GM21381 (cell line): Measurements from ENCODE around the gene NTSR1.

Experiments used
- ATAC-seq: cut with Tn5 transposase; IDR thresholded peaks from one replicate; pipeline ENCODE4 v1.9.1; 2021; ENCODE audit warnings: mild to moderate bottlenecking, moderate library complexity; ENCODE audit not compliant: unreplicated experiment

NTSR1 gene

DNA sequence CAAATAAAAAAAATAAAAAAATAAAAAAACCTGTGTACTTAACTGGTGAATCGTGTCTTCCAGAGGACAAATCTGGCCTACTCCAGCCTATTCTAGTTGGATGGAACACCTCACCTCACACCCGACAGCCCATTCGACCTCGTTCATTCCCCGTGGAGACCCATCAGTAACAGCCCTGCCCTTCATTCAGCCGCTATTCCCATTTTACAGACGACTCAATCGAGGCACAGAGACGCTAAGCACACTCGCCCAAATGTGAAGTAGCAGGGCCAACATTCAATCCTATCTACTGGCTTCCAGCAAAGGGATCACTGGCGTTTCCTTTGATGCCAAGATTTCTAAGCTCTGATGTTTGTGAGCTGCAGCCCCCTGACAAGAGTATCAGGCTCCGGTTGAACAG, 1.8 kb upstream of the NTSR1 start:
- ATAC-seq = no peak

DNA sequence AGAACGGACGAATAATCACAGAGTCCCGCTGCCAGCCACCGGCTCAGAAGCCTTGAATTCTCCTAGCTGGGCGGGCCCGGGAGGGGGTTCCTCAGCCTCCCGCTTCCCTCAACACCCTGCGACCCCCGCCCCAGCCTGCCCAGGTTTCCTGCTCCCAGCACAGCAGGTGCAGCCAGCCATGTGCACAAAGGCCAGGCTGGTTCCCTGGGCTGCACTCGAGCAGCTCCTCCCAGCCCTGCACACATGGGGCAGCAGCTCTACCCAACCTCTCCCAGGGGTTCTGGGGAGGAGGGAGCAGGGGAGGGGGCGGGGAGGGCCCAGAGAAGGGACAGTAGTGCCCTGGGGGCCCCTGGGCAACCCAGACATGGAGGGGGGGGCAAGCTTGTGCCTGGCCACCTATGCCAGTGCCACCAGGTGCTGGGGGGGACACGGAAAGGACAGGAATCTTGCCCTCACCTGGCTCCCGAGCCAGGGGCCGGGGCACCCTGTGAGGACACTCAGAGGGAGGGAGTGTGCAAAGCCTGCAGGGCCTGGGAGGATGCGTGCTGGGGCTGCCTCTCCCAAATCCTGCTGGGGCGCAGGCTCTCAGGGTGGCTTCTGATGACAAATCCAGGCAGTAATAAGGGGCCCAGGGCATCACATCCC, 1.2 kb upstream of the NTSR1 start:
- no peak for ATAC-seq

DNA sequence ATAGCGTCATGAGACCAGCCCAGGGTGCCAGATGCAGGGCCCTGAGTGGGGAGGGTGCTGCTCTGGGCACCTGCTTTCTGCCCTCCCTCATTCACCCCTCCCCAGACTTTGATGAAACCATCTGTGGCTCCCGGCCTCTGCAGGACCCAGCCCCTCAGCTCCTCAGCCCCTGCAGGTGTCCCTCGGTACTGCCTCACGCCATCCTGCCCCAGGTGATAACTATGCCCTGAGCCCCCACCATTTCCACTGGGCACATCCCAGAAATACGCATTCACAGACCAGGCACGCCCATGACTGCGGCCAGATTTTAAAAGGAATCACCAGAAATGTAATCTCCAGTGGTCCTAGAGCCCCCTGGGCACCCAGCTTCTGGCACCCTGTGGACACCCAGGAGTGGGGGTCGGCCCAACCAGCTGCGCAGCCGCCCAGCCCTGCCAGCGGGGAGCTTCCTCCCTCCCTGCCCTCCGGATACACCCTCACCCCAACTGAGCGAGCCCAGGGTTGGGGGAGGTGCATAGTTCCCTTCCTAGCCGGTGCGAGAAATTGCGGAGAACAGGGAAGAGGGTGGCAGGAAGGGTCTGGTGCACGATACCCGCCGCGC, 615 bp upstream of the NTSR1 start:
- no peak for ATAC-seq

DNA sequence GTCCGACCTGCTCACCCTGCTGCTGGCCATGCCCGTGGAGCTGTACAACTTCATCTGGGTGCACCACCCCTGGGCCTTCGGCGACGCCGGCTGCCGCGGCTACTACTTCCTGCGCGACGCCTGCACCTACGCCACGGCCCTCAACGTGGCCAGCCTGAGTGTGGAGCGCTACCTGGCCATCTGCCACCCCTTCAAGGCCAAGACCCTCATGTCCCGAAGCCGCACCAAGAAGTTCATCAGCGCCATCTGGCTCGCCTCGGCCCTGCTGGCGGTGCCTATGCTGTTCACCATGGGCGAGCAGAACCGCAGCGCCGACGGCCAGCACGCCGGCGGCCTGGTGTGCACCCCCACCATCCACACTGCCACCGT, 885 bp downstream of the NTSR1 start:
- ATAC-seq = no peak

DNA sequence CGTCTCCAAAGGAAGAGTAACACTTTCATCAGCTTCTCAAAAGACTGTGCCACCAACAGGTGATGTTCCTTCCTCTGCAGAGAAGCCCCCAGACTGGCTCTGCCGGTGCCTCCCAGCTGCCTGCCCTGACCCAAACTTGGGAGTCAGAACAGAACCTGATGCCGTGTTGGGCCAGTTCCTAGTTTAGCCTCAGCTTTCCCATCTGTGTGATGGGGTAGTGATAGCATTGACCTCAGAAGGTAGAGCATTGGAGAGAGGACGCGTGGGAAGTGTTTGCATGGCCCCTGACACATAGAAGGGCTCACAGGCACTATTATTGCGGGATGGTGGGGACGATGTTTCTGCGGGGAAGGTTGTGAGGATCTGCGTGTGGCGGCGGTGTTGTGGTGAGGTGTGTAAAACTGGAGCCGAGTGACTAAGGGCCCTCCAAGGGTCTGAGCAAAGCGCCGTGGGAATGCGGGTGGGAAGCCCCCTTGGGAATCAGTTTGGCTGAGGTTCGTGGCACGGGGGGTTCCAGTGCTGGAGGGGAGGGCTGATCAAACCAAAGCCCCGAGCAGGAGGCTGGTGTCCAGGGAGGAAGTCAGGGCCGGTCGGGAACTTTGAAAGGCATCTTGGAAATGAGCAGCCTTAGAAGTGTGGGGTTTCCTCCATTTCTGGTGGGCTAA, 1.7 kb downstream of the NTSR1 start:
- ATAC-seq = no peak

DNA sequence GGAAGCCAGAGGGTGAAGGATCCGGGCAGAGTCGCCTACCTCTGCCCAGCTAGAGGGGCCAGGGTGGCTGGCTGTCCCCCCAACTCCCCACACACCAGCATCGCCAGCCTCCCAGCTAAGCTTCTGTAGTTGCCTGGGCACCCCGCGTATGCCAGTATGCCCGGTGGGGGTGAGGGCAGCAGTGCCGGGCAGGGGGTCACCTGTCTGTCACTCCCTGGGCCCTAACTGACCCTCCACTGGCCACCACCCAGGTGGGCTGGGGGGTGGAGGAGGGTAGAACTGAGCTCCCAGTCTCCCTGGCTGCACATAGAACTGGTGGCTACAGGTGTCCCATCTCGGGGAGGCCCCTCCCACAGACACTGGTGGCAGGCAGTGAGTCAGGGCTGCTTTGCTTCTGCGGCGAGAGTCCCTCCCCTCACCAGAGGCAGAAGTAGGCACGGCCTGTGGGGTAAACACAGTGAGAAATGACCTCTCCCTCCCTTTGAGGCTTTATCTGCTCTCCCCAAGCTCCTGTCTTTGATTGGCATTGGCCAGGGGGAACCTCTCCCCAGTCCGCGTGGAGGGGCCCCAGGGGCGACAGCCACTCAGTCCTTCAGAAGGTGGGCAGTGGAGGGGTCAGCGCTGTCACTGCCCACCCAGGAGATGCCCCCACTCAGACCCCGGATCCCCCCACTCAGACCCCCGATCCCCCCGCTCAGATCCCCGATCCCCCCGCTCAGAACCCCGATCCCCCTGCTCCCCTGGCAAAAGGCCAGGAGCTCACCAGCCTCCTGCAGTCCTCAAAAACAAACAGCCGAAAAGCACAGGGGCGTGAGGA, 2.5 kb downstream of the NTSR1 start:
- ATAC-seq = no peak

DNA sequence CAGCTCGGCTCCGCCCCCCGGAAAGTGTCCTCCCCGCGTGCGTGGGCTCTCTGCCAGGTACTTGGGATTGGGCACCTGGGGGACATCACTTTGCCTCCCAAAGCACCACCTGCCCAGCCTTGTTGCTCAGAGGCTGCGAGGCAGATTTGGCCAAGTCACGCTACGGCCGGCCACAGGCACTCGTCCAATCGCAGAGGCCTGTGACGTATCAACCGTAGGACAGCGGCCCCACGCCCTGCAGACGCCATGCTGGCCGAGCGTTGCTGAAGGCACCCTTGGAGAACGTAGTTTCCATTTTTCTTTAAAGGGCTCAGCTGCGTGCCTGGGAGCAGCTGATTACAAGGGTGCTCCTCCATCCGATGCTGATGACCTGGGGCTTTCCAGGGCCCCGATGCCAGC, 3.1 kb downstream of the NTSR1 start:
- ATAC-seq = no peak

DNA sequence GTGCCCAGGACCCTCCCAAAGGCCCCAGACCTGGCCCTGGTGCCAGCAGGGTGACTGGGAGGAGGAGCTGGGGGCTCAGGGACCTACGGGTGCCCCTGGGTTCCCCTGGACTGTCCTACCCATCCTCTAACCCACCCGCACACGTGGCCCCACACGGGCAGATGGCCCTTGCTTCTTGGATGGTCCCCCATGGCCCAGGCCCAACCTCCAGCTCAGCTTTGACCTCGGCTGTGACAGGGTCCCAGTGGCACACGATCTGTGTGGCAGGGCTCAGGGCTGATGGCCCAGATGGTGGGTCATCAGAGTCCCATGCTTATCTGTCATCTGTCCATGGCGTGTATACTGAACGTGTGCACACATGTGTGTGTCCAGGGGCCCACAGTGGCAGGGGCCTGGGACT, 4.0 kb downstream of the NTSR1 start:
- no peak for ATAC-seq

DNA sequence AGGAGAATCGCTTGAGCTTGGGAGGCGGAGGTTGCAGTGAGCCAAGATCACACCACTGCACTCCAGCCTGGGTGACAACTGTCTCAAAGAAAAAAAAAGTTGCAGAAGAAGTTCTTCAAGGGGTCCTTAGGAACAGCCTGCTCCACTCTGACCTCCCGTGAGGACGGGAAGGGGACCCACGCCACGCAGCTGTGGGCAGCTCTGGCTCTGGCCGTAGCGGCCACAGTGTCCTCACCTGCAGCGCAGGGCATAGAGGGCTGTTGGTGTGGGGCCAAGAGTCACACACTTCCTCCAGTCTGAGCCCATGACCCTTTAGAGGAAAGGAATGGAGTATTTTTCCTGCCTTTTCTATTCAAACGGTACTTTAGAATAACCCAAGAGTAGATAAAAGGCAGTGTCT, 5.4 kb downstream of the NTSR1 start:
- ATAC-seq = no peak

DNA sequence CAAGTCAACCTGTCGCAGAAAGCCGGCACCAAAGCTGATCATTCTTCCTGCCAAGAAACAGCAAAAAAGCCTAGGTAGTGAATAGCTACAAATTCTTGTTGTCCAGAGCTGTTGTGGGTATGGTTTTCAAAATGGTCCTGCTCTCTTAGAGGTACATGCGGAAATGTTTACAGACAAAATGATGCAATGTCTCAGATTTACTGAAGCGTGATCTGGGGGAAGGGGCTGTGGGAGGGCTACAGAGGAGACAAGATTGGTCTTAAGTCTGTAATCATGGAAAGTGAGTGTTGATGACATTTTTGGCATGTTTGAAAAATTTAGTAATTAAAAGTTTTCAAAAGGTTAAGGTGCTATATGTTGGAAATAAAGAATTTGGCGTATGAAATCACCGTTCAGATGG, 6.2 kb downstream of the NTSR1 start:
- no peak for ATAC-seq

DNA sequence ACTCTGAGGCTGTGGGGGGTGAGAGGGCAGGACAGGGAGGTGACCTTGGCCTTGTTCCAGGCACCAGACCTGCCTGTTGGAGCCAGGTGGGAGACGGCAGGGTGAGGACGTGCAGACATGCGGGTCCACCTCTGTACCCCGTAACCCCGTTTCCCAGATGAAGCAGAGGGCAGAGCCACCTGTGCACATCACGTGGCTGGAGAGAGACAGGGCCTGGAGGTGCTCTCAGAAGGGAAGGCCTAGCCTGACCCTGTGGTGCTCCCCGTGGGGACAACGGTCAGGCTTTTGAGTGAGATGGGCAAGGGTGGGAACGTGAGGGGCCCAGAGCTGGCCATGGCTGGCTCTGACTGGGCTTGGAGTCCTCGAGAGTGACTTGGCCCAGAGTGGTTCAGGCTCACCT, 6.6 kb downstream of the NTSR1 start:
- no peak for ATAC-seq

DNA sequence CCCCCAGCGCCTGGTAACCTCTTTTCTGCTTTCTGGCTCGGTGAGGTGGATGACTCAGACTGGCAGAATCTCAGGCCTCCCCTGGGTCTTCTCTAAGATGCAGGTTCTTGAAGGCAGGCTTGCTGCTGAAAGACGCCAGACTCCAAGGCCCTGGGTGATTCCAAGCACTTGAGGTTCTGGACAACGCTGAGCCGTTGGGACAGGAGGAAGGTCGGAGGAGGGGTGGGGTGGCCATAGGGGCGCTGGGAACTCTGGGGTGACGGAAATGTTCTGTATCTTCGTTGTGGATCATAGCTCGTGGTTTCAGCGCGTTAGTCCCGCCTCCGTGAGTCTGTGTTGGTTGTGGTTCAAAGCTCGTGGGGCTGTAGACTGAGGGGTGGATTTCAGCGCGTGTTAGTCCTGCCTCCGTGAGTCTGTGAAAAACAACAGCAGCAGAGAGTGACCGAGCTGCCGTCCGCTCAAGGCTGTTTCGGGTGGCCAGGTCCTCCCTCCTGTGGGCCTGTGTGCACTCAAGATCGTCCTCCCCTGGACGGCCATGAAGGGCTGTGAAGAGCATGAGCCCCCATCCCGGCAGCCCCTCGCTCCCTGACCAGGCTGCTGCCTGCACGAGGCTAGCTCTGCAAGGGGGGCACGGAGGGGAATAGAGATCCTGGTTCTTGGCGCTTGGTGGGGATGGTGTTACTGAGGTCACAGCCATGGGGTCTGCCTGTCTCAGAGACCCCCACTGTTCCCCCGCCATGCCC, 7.7 kb downstream of the NTSR1 start:
- ATAC-seq = no peak

DNA sequence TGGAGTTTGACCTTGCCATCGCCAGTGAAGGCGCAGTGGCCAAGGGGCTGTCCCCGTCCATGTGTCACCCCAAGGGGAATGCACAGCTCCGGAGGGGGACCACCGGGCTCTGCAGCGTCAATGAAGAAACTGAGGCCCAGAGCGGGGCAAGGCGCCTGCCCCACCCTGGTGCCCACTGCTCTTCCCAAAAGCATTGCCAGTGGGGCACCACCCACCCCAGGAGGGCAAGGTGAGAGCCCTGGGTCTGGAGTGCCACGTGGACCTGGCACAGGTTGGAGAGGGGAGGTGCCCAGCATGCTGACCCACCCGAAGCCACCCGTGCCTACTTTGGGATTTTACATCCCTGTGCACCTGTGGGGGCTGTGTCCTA, 8.3 kb downstream of the NTSR1 start:
- ATAC-seq = no peak

DNA sequence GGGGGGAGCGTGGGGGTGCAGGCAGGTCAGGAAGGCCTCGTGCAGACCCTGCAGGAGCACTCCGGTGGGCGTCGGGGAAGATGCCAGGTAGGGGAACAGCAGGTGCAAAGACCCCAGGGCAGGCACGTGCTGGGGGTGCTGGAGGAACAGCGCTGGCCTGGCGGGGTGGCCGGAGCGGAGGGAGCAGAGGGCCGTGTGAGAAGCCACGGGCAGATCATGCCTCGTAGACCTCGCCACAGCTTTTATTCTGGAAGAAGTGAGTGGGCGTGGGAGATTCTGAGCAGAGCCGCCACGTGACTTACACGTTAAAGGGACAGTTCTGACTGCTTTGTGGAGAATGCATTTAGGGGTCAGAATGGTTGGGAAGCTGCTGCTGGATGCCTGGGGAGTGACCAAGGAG, 9.3 kb downstream of the NTSR1 start:
- no peak for ATAC-seq

DNA sequence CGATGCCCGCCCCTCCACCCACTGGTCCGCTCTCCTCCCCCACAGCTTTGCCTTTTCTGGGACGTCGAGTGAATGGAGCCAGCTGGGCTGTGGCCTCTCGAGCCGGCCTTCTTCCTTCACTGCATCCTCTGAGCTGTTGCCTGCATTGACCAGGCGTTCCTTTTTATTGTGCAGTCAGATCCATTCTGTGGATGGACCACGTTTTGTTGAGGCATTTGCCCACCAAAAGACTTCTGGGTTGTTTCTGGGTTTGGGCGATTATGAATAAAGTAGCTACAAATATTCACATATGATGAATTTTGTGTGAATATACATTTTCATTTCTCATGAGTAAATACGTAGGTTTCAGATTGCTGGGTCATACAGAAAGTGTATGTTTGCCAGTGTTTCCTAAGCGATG, 9.9 kb downstream of the NTSR1 start:
- ATAC-seq = no peak

DNA sequence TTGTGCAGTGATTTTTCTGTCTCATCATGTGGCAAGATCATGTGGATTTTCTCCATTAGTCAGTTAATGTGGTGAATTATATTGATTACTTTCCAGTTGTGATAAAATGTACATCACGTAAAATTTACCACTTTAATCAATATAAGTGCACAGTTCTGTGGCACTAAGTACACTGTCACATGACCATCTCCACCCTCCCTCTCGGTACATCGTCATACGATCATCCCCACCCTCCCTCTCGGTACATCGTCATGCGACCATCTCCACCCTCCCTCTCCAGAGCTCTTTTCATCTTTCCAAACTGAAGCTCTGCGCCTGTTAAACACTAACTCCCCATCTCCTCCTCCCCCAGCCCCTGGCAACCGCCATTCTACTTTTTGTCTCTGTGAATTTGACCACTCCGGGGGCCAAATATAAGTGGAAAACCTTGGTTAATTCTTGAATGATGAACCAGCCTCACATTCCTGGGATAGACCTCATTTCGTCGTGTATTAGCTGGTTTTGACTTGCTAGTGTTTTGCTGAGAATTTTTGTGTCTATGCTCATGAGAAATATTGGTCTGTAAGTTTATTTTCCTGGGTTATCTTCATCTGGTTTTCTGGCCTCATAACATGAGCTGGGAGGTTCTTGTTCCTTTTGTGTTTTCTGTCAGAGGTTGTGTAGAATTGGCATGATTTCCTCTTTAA, 10.8 kb downstream of the NTSR1 start:
- no peak for ATAC-seq

DNA sequence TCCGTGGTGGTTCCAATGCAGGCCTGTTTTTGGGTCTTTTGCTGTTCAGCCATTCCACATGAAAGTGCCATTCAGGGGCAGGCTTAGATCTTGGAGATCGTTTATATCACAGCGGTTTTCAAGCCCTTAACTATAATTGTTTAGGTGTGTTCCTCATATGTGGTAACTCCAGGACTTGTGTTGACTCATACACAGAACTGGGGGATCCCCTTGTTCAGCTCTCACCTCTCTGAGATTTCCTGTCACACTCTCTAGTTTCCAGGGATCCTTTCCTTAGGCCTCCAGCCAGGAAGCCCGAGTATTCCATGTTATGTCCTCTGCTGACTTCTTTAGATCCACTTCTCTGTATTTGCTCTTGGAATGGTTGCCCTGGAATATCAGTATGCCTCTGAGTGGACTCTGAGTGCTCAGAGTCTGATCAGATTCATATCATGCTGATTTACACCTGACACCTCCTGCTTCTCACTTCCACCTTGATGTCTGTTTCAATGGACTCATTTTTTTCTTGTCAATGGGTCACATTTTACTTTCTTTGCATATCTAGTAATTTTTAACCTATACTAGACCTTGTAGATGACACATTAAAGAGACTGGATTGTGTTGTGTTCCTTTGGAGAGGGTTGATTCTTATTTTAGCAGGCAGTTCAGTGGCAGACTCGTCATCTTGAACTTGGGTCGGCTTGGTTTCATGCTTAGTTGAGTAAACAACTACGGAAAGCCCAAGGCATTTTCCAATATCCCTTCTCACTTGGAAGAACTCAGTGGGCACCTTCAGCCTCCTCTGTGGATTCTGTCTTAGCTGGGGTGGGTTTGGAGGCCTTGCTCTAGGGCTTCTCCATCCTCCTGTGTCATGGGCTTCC, 13.1 kb downstream of the NTSR1 start:
- ATAC-seq = no peak

DNA sequence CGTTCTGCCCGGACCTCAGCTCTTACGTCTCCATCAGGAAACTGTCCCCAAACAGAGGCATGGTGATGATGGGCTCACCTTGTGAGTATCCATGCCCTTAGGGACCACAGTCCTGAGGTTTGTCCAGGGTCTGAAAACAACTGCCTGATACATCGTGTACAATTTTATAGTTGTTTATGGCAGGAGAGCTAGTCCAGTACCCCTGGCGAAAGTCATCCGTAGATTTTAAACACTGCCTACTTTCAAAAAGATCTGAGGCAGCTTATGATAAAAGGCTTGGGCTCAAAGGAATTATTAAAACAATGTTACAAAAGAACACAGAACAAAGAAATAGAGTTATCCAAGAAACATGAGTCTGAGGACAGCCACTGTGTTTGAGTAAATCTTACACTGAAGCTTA, 14.0 kb downstream of the NTSR1 start:
- no peak for ATAC-seq

DNA sequence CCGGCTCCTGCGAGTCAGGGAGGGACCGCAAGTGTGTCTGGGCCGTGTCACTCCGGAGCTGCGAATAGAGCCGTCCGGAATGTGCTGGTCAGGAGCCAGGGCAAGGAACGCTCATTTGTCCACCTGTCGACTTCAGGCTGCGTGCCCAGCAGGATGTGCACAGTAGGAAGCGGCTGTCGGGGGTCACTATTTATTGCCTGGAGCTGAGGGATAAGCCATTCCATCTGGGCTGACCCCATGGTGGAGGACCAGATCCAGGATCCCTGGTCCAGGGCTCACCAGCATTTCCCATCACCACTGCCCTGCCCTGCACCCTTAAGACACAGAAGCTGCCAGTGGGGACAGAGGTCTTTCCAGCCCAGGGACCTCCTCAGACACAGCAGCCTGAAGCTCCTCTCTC, 14.7 kb downstream of the NTSR1 start:
- no peak for ATAC-seq
